Thoracic aorta (tissue), 2 donors: ENCODE results near the gene GPX5. TPM values are rescaled to one million over a fixed set of nuclear protein-coding genes. Genes with fewer than 3 reads are reported as not detected.
"Not testable (repeated sequence)": the region's sequence is repeated elsewhere in the genome, so short reads cannot be mapped to it uniquely, and the experiment has no call there.

Experiments
- ATAC-seq: fragments of 150-250 bp; one replicate; pipeline ENCODE4 v1.8.0; 2017; ENCODE audit warnings: low read depth; ENCODE audit not compliant: insufficient number of reproducible peaks, low FRiP score
- DNase-seq: peaks from one replicate; pipeline ENCODE4 v3.0.0-alpha.2; 2020; ENCODE audit warnings: low spot score
- H3K27ac ChIP-seq, 2 donors: fragments of 200-600 bp; sonication (generic); 1 replicate in 1 of 2; 2 replicates in 1 of 2; pipeline ENCODE4 v1.5.1; 2016; ENCODE audit warnings: mild to moderate bottlenecking in 2 of 2, moderate library complexity in 2 of 2
- H3K27me3 ChIP-seq: fragments of 200-600 bp; sonication (generic); replicated peaks from 2 replicates; pipeline ENCODE4 v1.6.0; 2016; ENCODE audit warnings: mild to moderate bottlenecking; ENCODE audit not compliant: insufficient read depth
- H3K36me3 ChIP-seq: fragments of 200-600 bp; sonication (generic); one replicate; pipeline ENCODE4 v1.5.1; 2016
- H3K4me1 ChIP-seq, 2 donors: fragments of 200-600 bp; sonication (generic); 1 replicate in 1 of 2; 2 replicates in 1 of 2; pipeline versions ENCODE4 v1.5.1 to v1.6.0; 2016; ENCODE audit warnings: low read depth in 2 of 2, mild to moderate bottlenecking in 1 of 2; ENCODE audit not compliant: control insufficient read depth in 1 of 2
- H3K4me3 ChIP-seq: fragments of 200-600 bp; sonication (generic); 2 replicates; pipeline ENCODE4 v1.5.1; 2016; ENCODE audit warnings: mild to moderate bottlenecking
- H3K9me3 ChIP-seq: fragments of 200-600 bp; sonication (generic); 2 replicates; pipeline ENCODE4 v1.5.1; 2016
- CTCF ChIP-seq: fragments of 200-600 bp; sonication (generic); IDR thresholded peaks from one replicate; pipeline ENCODE4 v1.5.1; 2019; ENCODE audit warnings: antibody characterized with exemption
- total RNA-seq, 2 donors: library from RNA; depleted of rRNA; stranded (reverse); fragments of >200 nt; gene quantifications; one replicate each; pipeline versions ENCODE4 v1.1.0 to v1.2.3, GENCODE V29; 2016

The GPX5 gene
- total RNA-seq, 2 donors from 2014 or later, result not detected

DNA sequence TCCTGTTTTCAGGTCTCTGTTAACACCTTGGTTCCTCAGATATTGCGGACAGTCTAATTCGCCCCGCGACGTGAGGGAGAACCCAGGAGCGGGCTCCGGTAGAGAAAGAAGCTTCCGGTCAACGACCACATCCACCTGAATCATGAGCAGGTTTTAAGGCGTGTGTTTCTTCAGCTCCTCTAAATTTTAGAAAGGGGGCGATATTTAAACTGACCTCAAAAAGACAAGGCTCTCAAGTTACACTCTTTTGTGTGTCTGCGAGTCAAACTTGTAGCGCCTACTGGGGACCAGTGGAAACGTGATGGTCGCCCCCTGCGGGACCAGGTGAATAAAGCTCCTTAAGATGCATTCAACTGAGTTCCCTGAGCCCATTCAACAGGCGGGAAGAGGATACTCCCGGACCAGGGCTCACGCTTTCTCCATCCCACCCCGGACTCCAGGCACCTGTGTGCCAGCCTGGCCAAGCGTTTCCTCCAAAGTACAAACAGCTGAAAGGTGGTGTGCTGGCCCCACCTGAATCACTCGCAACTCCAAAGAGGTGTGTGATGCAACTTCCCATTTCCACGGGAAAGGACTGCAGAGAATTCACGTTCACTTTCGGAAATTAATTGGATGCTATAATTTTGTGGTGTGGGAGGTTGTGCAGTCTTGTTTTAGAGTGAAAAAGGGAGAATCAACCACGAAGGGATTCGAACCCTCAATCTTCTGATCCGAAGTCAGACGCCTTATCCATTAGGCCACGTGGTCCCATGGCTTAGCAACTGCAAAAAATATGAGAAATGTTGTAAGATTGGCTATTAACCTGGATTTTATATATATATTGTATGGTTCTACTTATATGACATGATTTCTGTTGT is 17.0 kb downstream of the GPX5 start:
- no peaks in the 10 kb centered on the region for H3K27me3 ChIP-seq
- no peak for ATAC-seq
- no peak for DNase-seq

GRCh38 chr6:28543651-28544610 is 18.2 kb downstream of the GPX5 start:
- no peak overlapping the region for H3K27ac ChIP-seq
- DNase-seq, result no peak

More for the DNA sequence above, 17.0 kb downstream of the GPX5 start:
- TF ChIP-seq CTCF, result no peak
- no peak overlapping the region for H3K27ac ChIP-seq
- H3K4me1 ChIP-seq, result no peaks in the 10 kb centered on the region
- H3K4me3 ChIP-seq, result no peak overlapping the region
- no peaks in the 10 kb centered on the region for H3K36me3 ChIP-seq
- no peaks in the 10 kb centered on the region for H3K9me3 ChIP-seq

GRCh38 chr6:28545955-28546354 is 20.3 kb downstream of the GPX5 start:
- DNase-seq (no peak), ATAC-seq (no peak)
- H3K4me3 ChIP-seq, result no peak overlapping the region
- H3K27me3 ChIP-seq, result no peaks in the 10 kb centered on the region
- H3K4me1 ChIP-seq, result no peaks in the 10 kb centered on the region
- no peaks in the 10 kb centered on the region for H3K36me3 ChIP-seq
- no peaks in the 10 kb centered on the region for H3K9me3 ChIP-seq
- no peak overlapping the region for H3K27ac ChIP-seq
- no peak for TF ChIP-seq CTCF

More at GRCh38 chr6:28543651-28544610, 18.2 kb downstream of the GPX5 start:
- TF ChIP-seq CTCF, result no peak
- no peak overlapping the region for H3K4me3 ChIP-seq
- no peaks in the 10 kb centered on the region for H3K27me3 ChIP-seq
- H3K9me3 ChIP-seq, result no peaks in the 10 kb centered on the region
- ATAC-seq, result no peak
- H3K36me3 ChIP-seq, result no peaks in the 10 kb centered on the region
- H3K4me1 ChIP-seq, result no peaks in the 10 kb centered on the region

DNA sequence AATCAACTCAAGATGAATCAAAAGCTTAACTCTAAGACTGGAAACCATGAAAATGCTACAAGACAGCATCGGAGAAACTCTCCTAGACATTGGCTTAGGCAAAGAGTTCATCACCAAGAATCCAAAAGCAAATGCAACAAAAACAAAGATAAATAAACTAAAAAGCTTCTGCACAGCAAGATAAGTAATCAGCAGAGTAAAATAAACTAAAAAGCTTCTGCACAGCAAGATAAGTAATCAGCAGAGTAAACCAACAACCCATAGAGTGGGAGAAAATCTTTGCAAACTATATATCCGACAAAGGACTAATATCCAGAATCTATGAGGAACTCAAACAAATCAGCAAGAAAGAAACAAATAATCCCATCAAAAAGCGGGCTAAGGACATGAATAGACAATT is 21.3 kb downstream of the GPX5 start:
- not testable (repeated sequence) for H3K9me3 ChIP-seq, DNase-seq, H3K4me3 ChIP-seq, ATAC-seq, H3K27me3 ChIP-seq, H3K36me3 ChIP-seq, H3K4me1 ChIP-seq, H3K27ac ChIP-seq

DNA sequence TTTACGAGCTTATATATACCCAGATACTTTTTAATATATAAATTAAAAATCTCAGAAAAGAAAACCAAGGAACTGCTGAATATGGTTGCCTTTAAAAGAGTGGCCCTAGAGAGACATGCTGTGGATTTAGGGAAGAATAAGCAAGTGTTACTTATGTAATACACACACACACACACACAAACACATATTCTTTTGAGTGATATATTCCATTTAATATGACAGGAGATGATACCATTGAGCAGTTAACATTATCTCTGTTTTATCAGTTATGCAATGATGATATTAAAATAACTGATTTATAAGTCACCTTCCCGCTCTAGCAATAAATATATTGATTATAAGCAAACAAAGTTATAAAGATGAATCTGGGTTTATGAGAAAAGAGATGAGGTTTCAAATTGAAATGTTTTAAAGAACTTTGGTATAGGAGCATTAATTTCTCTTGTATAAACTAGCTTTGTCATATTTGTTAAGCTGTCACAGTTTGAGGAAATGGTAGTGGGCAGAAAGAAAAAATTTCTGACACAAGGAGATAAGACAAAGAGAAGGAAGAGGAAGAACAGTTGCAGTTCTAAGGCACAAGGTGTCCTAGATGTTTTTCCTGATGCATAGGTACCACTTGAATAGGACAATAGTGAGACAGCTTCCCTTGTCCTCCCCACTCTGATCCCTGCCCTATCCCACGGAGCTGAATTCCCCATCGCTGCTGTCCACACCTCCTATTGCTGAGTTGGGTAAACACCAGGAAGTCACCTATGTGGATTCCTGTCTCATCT is 26.4 kb downstream of the GPX5 start:
- no peaks in the 10 kb centered on the region for H3K4me1 ChIP-seq
- H3K36me3 ChIP-seq, result no peaks in the 10 kb centered on the region
- no peak for TF ChIP-seq CTCF
- ATAC-seq, result no peak
- DNase-seq, result no peak
- H3K27ac ChIP-seq, result no peak overlapping the region
- no peak overlapping the region for H3K4me3 ChIP-seq
- H3K27me3 ChIP-seq, result no peaks in the 10 kb centered on the region
- no peaks in the 10 kb centered on the region for H3K9me3 ChIP-seq
